HCT116 (cell line): ENCODE results near the gene RAP2B. TPM values are rescaled to one million over a fixed set of nuclear protein-coding genes. Genes with fewer than 3 reads are reported as not detected.

Experiments
- ATAC-seq: fragments of 200-7000 bp; cut with Tn5 transposase; 2 replicates; pipeline ENCODE4 v1.9.1; 2020; ENCODE audit warnings: mild to moderate bottlenecking, moderate library complexity
- Bru-seq: library from RNA; stranded (reverse); fragments of 400-500 nt; gene quantifications from one replicate; lab custom pipeline; 2021; lab: Mats Ljungman, UMichigan
- BruChase-seq, 2 experiments: library from RNA; stranded (reverse); fragments of 400-500 nt; gene quantifications; one replicate each; lab custom pipeline; 2021; lab: Mats Ljungman, UMichigan
- BruUV-seq: library from RNA; stranded (reverse); fragments of 400-500 nt; replicated peaks from 2 replicates; lab custom pipeline; 2021; lab: Mats Ljungman, UMichigan
- CTCF ChIA-PET: fragments of 300-600 bp; sonication (Branson Sonifier 250); formaldehyde crosslinking; loops from one replicate; lab custom pipeline; 2021; ENCODE audit warnings: antibody characterized with exemption; lab: Charles Lee
- POLR2A ChIA-PET: fragments of 300-600, 350-600 bp; sonication (Branson Sonifier 250); formaldehyde crosslinking; loops from one replicate; lab custom pipeline; 2021; ENCODE audit warnings: antibody characterized with exemption; lab: Charles Lee
- RAD21 ChIA-PET, 2 experiments: fragments of 300-600 bp; sonication (Branson Sonifier 250); formaldehyde crosslinking; loops; one replicate each; lab custom pipeline; 2023; ENCODE audit warnings: low total read pairs in 2 of 2; ENCODE audit not compliant: uncharacterized antibody in 2 of 2, unreplicated experiment in 2 of 2, low non-redundant PET in 1 of 2; lab: Charles Lee
- DNase-seq: peaks from one replicate; pipeline ENCODE4 v3.0.0-alpha.2; 2010; ENCODE audit warnings: low read depth, low spot score
- H2AFZ ChIP-seq: fragments of 200-600 bp; shearing (Covaris generic), sonication (generic); 2 replicates; pipeline ENCODE4 v1.6.1; 2017; ENCODE audit warnings: low read depth, mixed run types, mixed read lengths, antibody characterized with exemption, low read length; ENCODE audit not compliant: poor library complexity, severe bottlenecking
- H3K27ac ChIP-seq: 2 replicates; pipeline ENCODE4 v1.5.1; 2012; ENCODE audit warnings: low read depth, low read length
- H3K27me3 ChIP-seq: fragments of 200-600 bp; sonication (generic); 2 replicates; pipeline ENCODE4 v1.6.1; 2016; ENCODE audit warnings: mixed run types, low read length, mixed read lengths; ENCODE audit not compliant: insufficient read depth
- H3K36me3 ChIP-seq, 2 experiments: fragments of 200-500 bp in 1 of 2; fragments of 200-600 bp in 1 of 2; sonication (Bioruptor generic) in 1 of 2; sonication (generic) in 1 of 2; 2 replicates each; pipeline versions ENCODE4 v1.5.1 to v1.6.1; 2014 to 2016; ENCODE audit warnings: low read length in 2 of 2, inconsistent platforms in 1 of 2, mixed read lengths in 1 of 2, mixed run types in 1 of 2; ENCODE audit not compliant: insufficient read depth in 2 of 2, control insufficient read depth in 1 of 2
- H3K4me1 ChIP-seq, 2 experiments: fragments of 200-600 bp in 1 of 2; sonication (generic) in 1 of 2; 2 replicates each; pipeline versions ENCODE4 v1.5.1 to v1.6.1; 2012 to 2017; ENCODE audit warnings: low read length in 2 of 2, inconsistent platforms in 1 of 2, mild to moderate bottlenecking in 1 of 2, mixed read lengths in 1 of 2, mixed run types in 1 of 2, moderate library complexity in 1 of 2; ENCODE audit not compliant: insufficient read depth in 2 of 2, control insufficient read depth in 1 of 2
- H3K4me2 ChIP-seq: fragments of 200-600 bp; sonication (generic); 2 replicates; pipeline ENCODE4 v1.6.1; 2017; ENCODE audit warnings: mixed run types, low read length, mixed read lengths
- H3K4me3 ChIP-seq, 2 experiments: fragments of 200-600 bp in 1 of 2; sonication (generic) in 1 of 2; replicated peaks in 1 of 2; 2 replicates each; pipeline ENCODE4 v1.5.1; 2011 to 2016; ENCODE audit warnings: low read length in 2 of 2, control low read depth in 1 of 2, low read depth in 1 of 2, mild to moderate bottlenecking in 1 of 2, mixed read lengths in 1 of 2, mixed run types in 1 of 2
- H3K79me2 ChIP-seq: fragments of 200-600 bp; sonication (generic); 2 replicates; pipeline ENCODE4 v1.6.1; 2017; ENCODE audit warnings: mild to moderate bottlenecking, mixed run types, low read length, moderate library complexity, mixed read lengths; ENCODE audit not compliant: insufficient read depth
- H3K9ac ChIP-seq: fragments of 200-600 bp; sonication (generic); 2 replicates; pipeline ENCODE4 v1.6.1; 2016; ENCODE audit warnings: low read length, mixed read lengths
- H3K9me2 ChIP-seq: fragments of 200-600 bp; sonication (generic), shearing (Covaris generic); 2 replicates; pipeline ENCODE4 v1.6.1; 2017; ENCODE audit warnings: mixed run types, mild to moderate bottlenecking, moderate library complexity; ENCODE audit not compliant: insufficient read depth
- H3K9me3 ChIP-seq, 2 experiments: fragments of 200-500 bp in 1 of 2; fragments of 200-600 bp in 1 of 2; sonication (Bioruptor generic) in 1 of 2; sonication (generic) in 1 of 2; 2 replicates each; pipeline ENCODE4 v1.6.1; 2014 to 2017; ENCODE audit warnings: low read length in 2 of 2, mixed read lengths in 2 of 2, inconsistent platforms in 1 of 2, low read depth in 1 of 2, mild to moderate bottlenecking in 1 of 2, mixed run types in 1 of 2, moderate library complexity in 1 of 2; ENCODE audit not compliant: control insufficient read depth in 1 of 2, insufficient read depth in 1 of 2
- H4K20me1 ChIP-seq: fragments of 200-600 bp; sonication (generic), shearing (Covaris generic); 2 replicates; pipeline ENCODE4 v1.6.1; 2017; ENCODE audit warnings: mixed run types, mild to moderate bottlenecking, moderate library complexity; ENCODE audit not compliant: insufficient read depth
- CBX3 ChIP-seq: IDR thresholded peaks from 2 replicates; pipeline ENCODE4 v1.6.1; 2012; ENCODE audit warnings: low read depth
- EGR1 ChIP-seq: IDR thresholded peaks from 2 replicates; pipeline ENCODE4 v1.6.1; 2012; ENCODE audit warnings: low read depth
- FOSL1 ChIP-seq: IDR thresholded peaks from 2 replicates; pipeline ENCODE4 v1.6.1; 2012; ENCODE audit warnings: low read depth
- POLR2A ChIP-seq: IDR thresholded peaks from 2 replicates; pipeline ENCODE4 v1.7.0; 2011; ENCODE audit warnings: borderline replicate concordance; ENCODE audit not compliant: insufficient read depth, insufficient read length; ENCODE audit errors: extremely low read depth
- POLR2AphosphoS5 ChIP-seq: IDR thresholded peaks from 2 replicates; pipeline ENCODE4 v1.6.1; 2011; ENCODE audit warnings: mild to moderate bottlenecking, low read depth, low read length, moderate library complexity
- RAD21 ChIP-seq: IDR thresholded peaks from 2 replicates; pipeline ENCODE4 v1.6.1; 2012; ENCODE audit warnings: low read depth, mild to moderate bottlenecking
- SIN3A ChIP-seq: IDR thresholded peaks from 2 replicates; pipeline ENCODE4 v1.6.1; 2012; ENCODE audit warnings: low read depth
- YY1 ChIP-seq: IDR thresholded peaks from 2 replicates; pipeline ENCODE4 v1.6.1; 2011; ENCODE audit warnings: low read length, low read depth, moderate library complexity, mild to moderate bottlenecking; ENCODE audit not compliant: insufficient replicate concordance; ENCODE audit errors: extremely low read depth
- ZFX ChIP-seq: fragments of 450-650 bp; IDR thresholded peaks from 2 replicates; pipeline ENCODE4 v1.6.1; 2017
- intact Hi-C: fragments of 100-400 bp; cut with micrococcal nuclease; formaldehyde crosslinking; loops from 2 replicates; pipeline ENCODE4 v1.10.0; 2022
- long read RNA-seq: library from polyadenylated mRNA; unstranded; transcript quantifications from one replicate; pipeline ENCODE4 v2.0.0, GENCODE V29; 2021; ENCODE audit not compliant: unreplicated experiment
- polyA plus RNA-seq: library from polyadenylated mRNA; unstranded; fragments of >200 nt; gene quantifications from 2 replicates; pipeline ENCODE4 v1.2.1, GENCODE V29; 2012; ENCODE audit warnings: missing spikeins
- total RNA-seq: library from RNA; stranded (reverse); gene quantifications from one replicate; pipeline ENCODE4 v1.2.1, GENCODE V29; 2021; ENCODE audit not compliant: unreplicated experiment
- TF ChIP-seq, protein P1 (sequence below): IDR thresholded peaks from 2 replicates; pipeline ENCODE4 v1.6.1; 2012
- TF ChIP-seq, protein P2 (sequence below), 3 experiments: fragments of 200-600 bp in 1 of 3; sonication (generic) in 1 of 3; IDR thresholded peaks in 2 of 3; conservative IDR thresholded peaks in 1 of 3; 2 replicates each; pipeline ENCODE4 v1.5.1; 2012 to 2017; ENCODE audit warnings: low read depth in 2 of 3, low read length in 2 of 3, antibody characterized with exemption in 1 of 3, borderline replicate concordance in 1 of 3, control low read depth in 1 of 3, mild to moderate bottlenecking in 1 of 3, mixed read lengths in 1 of 3, mixed run types in 1 of 3, moderate library complexity in 1 of 3; ENCODE audit not compliant: insufficient read depth in 1 of 3

RAP2B gene
- total RNA-seq (24.2 TPM), Bru-seq, nascent RNA (percentile 96 among the genes with signal in this experiment), BruChase-seq, experiment 1, labeled RNA remaining after a 6-hour chase (percentile 95 among the genes with signal in this experiment), BruChase-seq, experiment 2, labeled RNA remaining after a 2-hour chase (percentile 99 among the genes with signal in this experiment)
- polyA plus RNA-seq, result 12.1 and 13.6 TPM in 2 replicates
- long read RNA-seq, full-length matches to known transcripts, result 118 of 119 reads
- long read RNA-seq, partial matches to known transcripts, result 0 of 119 reads
- long read RNA-seq, other reads (novel, unspliced or antisense), result 1 of 119 reads

DNA sequence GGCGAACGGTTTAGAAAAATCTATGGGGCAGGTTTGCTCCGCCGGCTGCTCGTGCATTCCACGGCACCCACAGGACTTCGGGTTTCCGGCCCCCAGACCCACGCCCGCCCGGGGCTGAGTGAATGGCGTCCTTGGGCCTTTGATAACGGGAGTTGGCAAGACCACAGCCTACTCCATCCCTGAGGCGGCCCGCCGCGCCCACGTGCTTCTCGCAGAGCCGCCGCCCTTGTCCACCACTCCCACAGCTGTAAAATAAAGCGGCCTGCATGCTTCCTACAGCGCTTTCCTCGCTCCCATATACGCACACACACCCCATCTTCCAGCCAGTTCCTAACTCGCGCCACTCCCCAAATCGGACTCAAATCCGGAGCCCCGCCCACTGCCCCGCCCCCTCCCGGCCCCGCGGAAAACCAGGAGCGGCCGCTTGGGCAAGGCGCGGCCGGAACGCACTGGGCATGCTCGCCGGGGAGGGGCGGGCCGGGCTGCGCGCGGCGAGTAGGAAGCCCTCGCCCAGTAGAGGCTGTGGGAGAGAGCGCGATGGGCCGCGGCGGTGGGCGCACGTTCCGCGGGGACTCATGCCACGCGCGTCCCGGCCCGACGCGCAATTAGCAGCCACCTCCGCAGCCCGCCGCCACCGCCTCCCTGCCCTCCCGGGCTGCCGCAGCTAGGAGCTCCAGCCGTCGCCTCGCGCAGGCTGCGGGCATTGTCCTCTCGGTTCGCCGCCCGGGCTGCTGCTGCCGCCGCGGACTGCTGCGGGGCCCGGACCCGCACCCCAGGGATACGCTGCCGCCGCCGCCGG lies at the start of gene RAP2B:
RAP2B (plus strand) TSS at position 513 of the 799 bp plus-strand sequence. CDS start 468 bp downstream, outside the sequence.
- intact Hi-C loops, result loop anchor here (1.0 to 10.0 kb wide), 5 partner anchors 17 to 603 kb away; no protein-coding TSS in a partner anchor
- Histone ChIP-seq H3K4me3 (peak within 1 kb of the TSS; percentile 79 to 82), H3K9me3 (no peaks in the 10 kb centered on the region), H3K9me2 (no peaks in the 10 kb centered on the region; the same call in 1 of the 2 replicates), H3K9ac (peak within 1 kb of the TSS; percentile 90), H3K27me3 (no peaks in the 10 kb centered on the region), H3K36me3 (no peaks in the 10 kb centered on the region), H3K79me2 (peaks cover 47% of the 10 kb centered on the region), H3K27ac (peak within 1 kb of the TSS; percentile 92), H3K4me2 (peak within 1 kb of the TSS; percentile 99), H2AFZ (peak within 1 kb of the TSS; percentile 39), H4K20me1 (peaks cover 21% of the 10 kb centered on the region), H3K4me1 (peaks cover 20 to 46% of the 10 kb centered on the region in 2 experiments)
- ChIA-PET RAD21 (interaction anchor here (0.9 to 1.1 kb wide), 3 partner anchors 11 to 119 kb away, joined by 3 to 4 read pairs (median 4); no protein-coding TSS in a partner anchor), CTCF (interaction anchor here (0.8 to 1.2 kb wide), 4 partner anchors 119 to 136 kb away, joined by 3 to 12 read pairs (median 4); no protein-coding TSS in a partner anchor), POLR2A (interaction anchor here (0.6 to 3.7 kb wide), 14 partner anchors 10 to 121 kb away, joined by 3 to 37 read pairs (median 5); no protein-coding TSS in a partner anchor)
- DNase-seq (peak; percentile 88), ATAC-seq (peak; percentile 76)
- TF ChIP-seq SIN3A, result no peak
- no peak for TF ChIP-seq EGR1
- no peak for TF ChIP-seq CBX3
- peak; percentile 97 for TF ChIP-seq POLR2AphosphoS5
- TF ChIP-seq ZFX, result peak; percentile 78
- no peak for TF ChIP-seq FOSL1
- peak; percentile 78 for TF ChIP-seq YY1
- TF ChIP-seq, protein P1, sequence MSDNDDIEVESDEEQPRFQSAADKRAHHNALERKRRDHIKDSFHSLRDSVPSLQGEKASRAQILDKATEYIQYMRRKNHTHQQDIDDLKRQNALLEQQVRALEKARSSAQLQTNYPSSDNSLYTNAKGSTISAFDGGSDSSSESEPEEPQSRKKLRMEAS, result no peak
- TF ChIP-seq, protein P2, sequence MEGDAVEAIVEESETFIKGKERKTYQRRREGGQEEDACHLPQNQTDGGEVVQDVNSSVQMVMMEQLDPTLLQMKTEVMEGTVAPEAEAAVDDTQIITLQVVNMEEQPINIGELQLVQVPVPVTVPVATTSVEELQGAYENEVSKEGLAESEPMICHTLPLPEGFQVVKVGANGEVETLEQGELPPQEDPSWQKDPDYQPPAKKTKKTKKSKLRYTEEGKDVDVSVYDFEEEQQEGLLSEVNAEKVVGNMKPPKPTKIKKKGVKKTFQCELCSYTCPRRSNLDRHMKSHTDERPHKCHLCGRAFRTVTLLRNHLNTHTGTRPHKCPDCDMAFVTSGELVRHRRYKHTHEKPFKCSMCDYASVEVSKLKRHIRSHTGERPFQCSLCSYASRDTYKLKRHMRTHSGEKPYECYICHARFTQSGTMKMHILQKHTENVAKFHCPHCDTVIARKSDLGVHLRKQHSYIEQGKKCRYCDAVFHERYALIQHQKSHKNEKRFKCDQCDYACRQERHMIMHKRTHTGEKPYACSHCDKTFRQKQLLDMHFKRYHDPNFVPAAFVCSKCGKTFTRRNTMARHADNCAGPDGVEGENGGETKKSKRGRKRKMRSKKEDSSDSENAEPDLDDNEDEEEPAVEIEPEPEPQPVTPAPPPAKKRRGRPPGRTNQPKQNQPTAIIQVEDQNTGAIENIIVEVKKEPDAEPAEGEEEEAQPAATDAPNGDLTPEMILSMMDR (IDR thresholded peaks at IDR 0.05 in 2 of 3, conservative IDR thresholded peaks at IDR 0.05 in 1 of 3; ENCODE audit: borderline replicate concordance in 1 of 3, insufficient read depth in 1 of 3, low read depth in 2 of 3, low read length in 2 of 3), result no peak
- no peak for TF ChIP-seq RAD21
- peak; percentile 79 for TF ChIP-seq POLR2A
- no TSS peak for BruUV-seq
